Thymus (tissue), 11 donors: ENCODE results near the gene KAT2A. TPM values are rescaled to one million over a fixed set of nuclear protein-coding genes. Genes with fewer than 3 reads are reported as not detected.

Experiments
- DNase-seq, 9 donors: peaks; one replicate each; pipeline ENCODE4 v3.0.0-alpha.2; 2013; ENCODE audit warnings: low spot score in 9 of 9, low read depth in 6 of 9, missing footprints in 1 of 9
- H3K27ac ChIP-seq, 2 donors: one replicate each; pipeline ENCODE4 v1.5.1; 2013; ENCODE audit warnings: control low read depth in 1 of 2, low read depth in 1 of 2, low read length in 1 of 2, mild to moderate bottlenecking in 1 of 2, moderate library complexity in 1 of 2
- H3K27me3 ChIP-seq, 2 donors: one replicate each; pipeline ENCODE4 v1.5.1; 2013; ENCODE audit warnings: low read length in 1 of 2; ENCODE audit not compliant: control insufficient read depth in 2 of 2, insufficient read depth in 1 of 2
- H3K36me3 ChIP-seq, 2 donors: one replicate each; pipeline ENCODE4 v1.5.1; 2013; ENCODE audit warnings: low read length in 1 of 2, mild to moderate bottlenecking in 1 of 2, moderate library complexity in 1 of 2; ENCODE audit not compliant: control insufficient read depth in 2 of 2, insufficient read depth in 2 of 2
- H3K4me1 ChIP-seq, 2 donors: one replicate each; pipeline ENCODE4 v1.5.1; 2013; ENCODE audit warnings: low read length in 2 of 2; ENCODE audit not compliant: control insufficient read depth in 2 of 2, insufficient read depth in 2 of 2
- H3K4me3 ChIP-seq, 2 donors: one replicate each; pipeline ENCODE4 v1.5.1; 2013; ENCODE audit warnings: low read length in 2 of 2, control low read depth in 1 of 2, mild to moderate bottlenecking in 1 of 2
- H3K9me3 ChIP-seq, 2 donors: one replicate each; pipeline ENCODE4 v1.5.1; 2013; ENCODE audit warnings: low read length in 1 of 2, mild to moderate bottlenecking in 1 of 2; ENCODE audit not compliant: control insufficient read depth in 2 of 2, insufficient read depth in 1 of 2
- WGBS: extraction: QIAGEN DNeasy Blood & Tissue Kit; methylation state at CpG from one replicate; pipeline ENCODE4 v1.1.7; 2013; 5-methylcytosine and 5-hydroxymethylcytosine counted together
- polyA plus RNA-seq: library from polyadenylated mRNA; stranded (reverse); fragments of 200-250 nt; gene quantifications from one replicate; pipeline ENCODE4 v1.2.3, GENCODE V29; 2013
- total RNA-seq: library from RNA; stranded (reverse); fragments of 120-200 nt; gene quantifications from one replicate; pipeline ENCODE4 v1.2.4, GENCODE V29; 2013
- donor health status: healthy.

KAT2A gene
- total and polyA plus RNA-seq, 2 donors: 9.7 to 103 TPM

DNA sequence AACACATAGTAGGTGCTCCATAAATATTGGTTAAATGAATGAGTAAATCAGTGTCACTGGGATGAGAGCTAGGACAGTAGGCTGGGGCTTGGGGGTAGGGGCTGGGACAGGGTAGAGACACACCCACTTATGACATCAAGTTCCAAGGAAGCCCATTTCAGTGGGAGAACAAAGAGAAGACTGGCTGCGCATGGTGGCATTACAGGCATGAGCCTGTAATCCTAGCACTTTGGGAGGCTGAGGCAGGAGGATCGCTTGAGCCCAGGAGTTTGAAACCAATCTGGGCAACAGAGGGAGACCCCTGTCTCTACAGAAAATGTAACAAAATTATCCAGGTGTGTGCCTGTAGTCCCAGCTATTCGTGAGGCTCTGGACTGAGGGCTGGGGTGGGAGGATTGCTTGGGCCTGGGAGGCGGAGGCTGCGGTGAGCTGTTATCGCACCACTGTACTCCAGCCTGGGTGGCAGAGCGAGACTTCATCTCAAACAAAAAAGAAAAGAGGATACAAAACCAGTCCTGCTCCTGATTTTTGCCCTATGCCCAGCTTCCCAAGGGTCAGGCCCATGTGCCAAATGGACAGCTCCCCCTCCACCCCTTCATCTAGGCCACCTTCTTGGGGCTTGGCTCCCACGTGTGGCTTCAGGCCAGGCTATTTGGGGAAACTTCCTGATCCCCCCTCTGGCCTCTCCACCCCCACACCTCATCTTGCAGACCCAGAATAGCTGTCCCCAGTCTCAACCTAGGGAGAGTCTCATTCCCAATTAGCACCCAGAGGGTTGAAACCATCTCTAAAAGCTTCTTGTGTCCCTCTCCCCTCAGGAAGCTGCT is 30.0 kb downstream of the KAT2A start:
- H3K4me1 ChIP-seq: peaks cover 0 to 8% of the 10 kb centered on the region in 2 donors
- no peak for DNase-seq
- H3K36me3 ChIP-seq: no peaks in the 10 kb centered on the region
- H3K9me3 ChIP-seq: no peaks in the 10 kb centered on the region
- no peak overlapping the region for H3K4me3 ChIP-seq
- 92% methylated on average over 8 of the region's 8 CpGs for WGBS
- no peak overlapping the region for H3K27ac ChIP-seq
- H3K27me3 ChIP-seq: peaks cover 0 to 6% of the 10 kb centered on the region in 2 donors

DNA sequence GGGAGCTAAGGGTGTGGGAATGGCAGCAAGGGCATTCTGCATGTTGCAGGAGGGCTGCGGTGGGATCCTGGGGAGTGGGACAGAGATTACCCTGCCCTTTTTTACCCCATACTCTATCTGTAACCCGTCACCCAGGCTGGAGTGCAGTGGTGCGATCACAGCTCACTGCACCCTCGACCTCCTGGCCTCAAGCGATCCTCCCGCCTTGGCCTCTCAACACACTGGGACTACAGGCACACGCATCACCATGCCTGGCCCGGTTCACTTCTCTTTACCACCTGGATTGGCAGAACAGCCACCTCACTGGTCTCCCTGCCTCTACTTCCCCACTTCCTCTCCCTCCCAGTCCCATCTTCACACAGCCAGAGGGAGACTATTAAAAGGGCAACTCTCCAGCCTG is 32.4 kb downstream of the KAT2A start:
- Histone ChIP-seq H3K4me3 (no peak overlapping the region), H3K4me1 (peaks cover 0 to 8% of the 10 kb centered on the region in 2 donors), H3K27me3 (peaks cover 0 to 3% of the 10 kb centered on the region in 2 donors), H3K27ac (no peak overlapping the region), H3K36me3 (no peaks in the 10 kb centered on the region), H3K9me3 (no peaks in the 10 kb centered on the region)
- DNase-seq: no peak
- 97% methylated on average over 8 of the region's 8 CpGs for WGBS

- WGBS: 93% methylated on average over 20 of the region's 20 CpGs
- Histone ChIP-seq H3K9me3 (no peaks in the 10 kb centered on the region), H3K27ac (no peak overlapping the region), H3K4me3 (no peak overlapping the region), H3K27me3 (peaks cover 0 to 3% of the 10 kb centered on the region in 2 donors), H3K36me3 (no peaks in the 10 kb centered on the region), H3K4me1 (peaks cover 0 to 6% of the 10 kb centered on the region in 2 donors)
- no peak for DNase-seq
Measured at GRCh38 chr17:42087736-42088705, 33.1 kb downstream of the KAT2A start.

- Histone ChIP-seq H3K4me3 (no peak overlapping the region), H3K36me3 (no peaks in the 10 kb centered on the region), H3K9me3 (no peaks in the 10 kb centered on the region), H3K4me1 (no peaks in the 10 kb centered on the region), H3K27ac (no peak overlapping the region), H3K27me3 (peaks cover 0 to 3% of the 10 kb centered on the region in 2 donors)
- DNase-seq: no peak
- 94% methylated on average over 7 of the region's 7 CpGs for WGBS
Measured at GRCh38 chr17:42087042-42087701, 34.0 kb downstream of the KAT2A start.

DNA sequence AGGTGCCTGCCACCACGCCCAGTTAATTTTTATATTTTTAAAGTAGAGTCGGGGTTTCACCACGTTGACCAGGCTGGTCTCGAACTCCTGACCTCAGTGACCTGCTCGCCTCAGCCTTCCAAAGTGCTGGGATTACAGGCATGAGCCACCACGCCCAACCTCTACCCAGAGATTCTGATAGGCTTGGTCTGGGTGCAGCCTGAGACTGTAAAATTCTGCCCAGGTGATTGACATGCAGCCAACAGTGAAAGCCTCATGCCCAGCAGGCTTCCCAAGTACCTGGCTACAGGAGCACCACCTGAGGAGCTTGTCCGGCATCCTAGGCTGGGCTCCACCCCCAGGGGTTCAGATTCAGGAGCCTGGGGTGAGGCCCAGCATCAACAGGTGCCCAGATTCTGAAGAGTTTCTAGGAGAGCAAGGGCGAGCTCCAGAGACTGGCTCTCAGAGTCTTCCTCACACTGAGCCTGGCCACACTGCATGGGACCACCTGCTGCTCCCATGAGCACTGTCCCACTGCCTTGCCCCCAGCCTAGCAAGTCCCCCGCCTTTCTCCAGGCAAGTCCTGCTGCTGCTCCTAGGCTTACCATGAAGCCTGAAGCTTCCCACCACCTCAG is 39.5 kb downstream of the KAT2A start:
- no peaks in the 10 kb centered on the region for H3K4me1 ChIP-seq
- H3K27me3 ChIP-seq: no peaks in the 10 kb centered on the region
- H3K27ac ChIP-seq: no peak overlapping the region
- H3K4me3 ChIP-seq: no peak overlapping the region
- no peak for DNase-seq
- 95% methylated on average over 9 of the region's 9 CpGs for WGBS
- no peaks in the 10 kb centered on the region for H3K9me3 ChIP-seq
- H3K36me3 ChIP-seq: no peaks in the 10 kb centered on the region

DNA sequence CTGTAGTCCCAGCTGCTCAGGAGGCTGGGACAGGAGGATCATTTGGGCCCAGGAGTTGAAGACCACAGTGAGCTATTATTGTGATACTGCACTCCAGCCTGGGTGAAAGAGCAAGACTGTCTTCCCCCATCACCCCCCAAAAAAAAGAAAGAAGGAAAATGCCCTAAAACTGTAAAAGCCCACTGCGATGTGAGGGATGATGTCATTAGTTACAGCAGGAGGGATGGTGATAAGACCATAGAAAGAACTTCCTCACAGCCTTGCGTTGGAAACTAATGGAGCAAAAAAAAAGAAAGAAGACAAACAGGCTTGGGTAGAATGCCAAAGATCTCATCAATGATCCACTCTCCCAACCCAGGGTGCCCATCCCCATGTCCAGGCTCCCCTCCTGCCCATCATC is 41.6 kb downstream of the KAT2A start:
- Histone ChIP-seq H3K9me3 (no peaks in the 10 kb centered on the region), H3K4me3 (no peak overlapping the region), H3K27ac (no peak overlapping the region), H3K36me3 (no peaks in the 10 kb centered on the region), H3K27me3 (no peaks in the 10 kb centered on the region), H3K4me1 (no peaks in the 10 kb centered on the region)
- WGBS: 98% methylated on average over 2 of the region's 2 CpGs
- no peak for DNase-seq

GRCh38 chr17:42078396-42079043 is 42.6 kb downstream of the KAT2A start:
- H3K27ac ChIP-seq: no peak overlapping the region
- H3K27me3 ChIP-seq: no peaks in the 10 kb centered on the region
- H3K9me3 ChIP-seq: no peaks in the 10 kb centered on the region
- H3K4me3 ChIP-seq: no peak overlapping the region
- 91% methylated on average over 8 of the region's 8 CpGs for WGBS
- DNase-seq: no peak
- peaks cover 0 to 5% of the 10 kb centered on the region in 2 donors for H3K4me1 ChIP-seq
- H3K36me3 ChIP-seq: no peaks in the 10 kb centered on the region

DNA sequence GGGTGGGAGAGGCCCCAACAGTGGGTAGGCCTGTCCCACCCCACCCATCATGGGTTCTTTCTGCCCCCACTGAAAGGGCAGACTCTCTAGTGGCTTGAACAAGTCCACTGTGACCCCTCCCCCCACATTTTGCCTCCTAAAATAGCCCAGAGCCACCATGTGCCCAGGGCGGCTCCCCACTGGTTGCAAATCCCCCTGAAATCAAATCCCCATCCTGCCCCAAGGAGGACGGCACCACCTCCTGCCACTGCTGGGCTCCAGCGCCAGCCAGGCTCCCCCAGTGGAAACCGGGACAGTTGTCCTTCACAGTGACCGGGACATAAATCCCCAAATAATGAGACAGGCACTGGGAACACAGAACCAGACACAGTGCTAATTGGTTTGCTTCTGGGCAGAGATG is 43.4 kb downstream of the KAT2A start:
- no peak for DNase-seq
- Histone ChIP-seq H3K27ac (no peak overlapping the region), H3K4me3 (no peak overlapping the region), H3K9me3 (no peaks in the 10 kb centered on the region), H3K4me1 (peaks cover 0 to 13% of the 10 kb centered on the region in 2 donors), H3K27me3 (peaks cover 0 to 2% of the 10 kb centered on the region in 2 donors), H3K36me3 (no peaks in the 10 kb centered on the region)
- WGBS: 95% methylated on average over 5 of the region's 5 CpGs
